HG02588 (cell line): ENCODE results near the gene PSTK.
A peak's percentile ranks its signal among the peaks of the same experiment; 100 is the strongest.

Source experiments
- ATAC-seq: cut with Tn5 transposase; IDR thresholded peaks from one replicate; pipeline ENCODE4 v1.9.1; 2021; ENCODE audit warnings: mild to moderate bottlenecking, moderate library complexity; ENCODE audit not compliant: unreplicated experiment

PSTK gene

GRCh38 chr10:122992031-122992585, 11.9 kb downstream of the PSTK start:
- ATAC-seq: no peak

DNA sequence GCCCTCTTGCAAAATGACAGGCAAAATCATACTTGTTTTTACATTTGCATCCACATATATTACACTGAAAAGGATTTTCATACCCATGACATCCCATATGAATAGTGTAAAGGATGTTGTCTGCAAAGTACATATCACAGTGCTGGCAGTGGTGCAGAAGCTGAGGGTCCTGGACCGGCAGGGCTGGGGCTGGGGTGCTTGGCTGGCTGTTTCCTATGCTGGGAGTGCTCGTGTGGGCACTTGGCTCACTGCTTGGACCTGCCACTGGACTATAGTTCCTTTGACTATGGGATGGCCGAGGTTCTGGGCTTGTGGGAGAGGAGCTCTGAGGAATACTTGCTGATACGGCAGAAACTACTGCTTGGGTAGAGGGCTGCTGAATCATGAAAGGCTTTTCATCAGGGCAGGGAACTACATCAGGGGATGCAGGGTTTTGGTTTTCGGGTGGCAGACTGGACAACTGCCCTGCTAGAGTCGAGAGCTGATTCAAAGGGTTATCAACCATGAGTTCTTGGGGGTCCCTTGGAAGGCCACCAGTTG, 13.7 kb downstream of the PSTK start:
- no peak for ATAC-seq

DNA sequence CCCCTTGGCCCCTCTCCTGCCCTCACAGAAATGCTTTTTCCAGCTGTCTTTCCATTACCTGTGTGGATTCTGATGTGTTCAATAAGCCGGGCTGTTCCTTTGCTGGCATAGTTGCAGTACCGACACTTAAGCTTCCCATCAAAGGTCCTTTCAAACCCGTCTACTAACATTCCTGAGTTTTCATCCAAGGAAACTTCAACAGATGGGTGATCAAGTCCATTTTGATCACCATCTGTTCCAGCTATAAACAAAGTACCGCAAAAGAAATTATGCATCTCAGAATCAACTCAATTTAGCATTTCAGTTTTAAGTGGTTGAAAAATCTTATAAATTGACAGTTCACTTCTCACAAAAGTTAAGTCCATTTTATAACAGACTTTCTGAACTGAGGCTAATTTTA, 15.7 kb downstream of the PSTK start:
- ATAC-seq: no peak

DNA sequence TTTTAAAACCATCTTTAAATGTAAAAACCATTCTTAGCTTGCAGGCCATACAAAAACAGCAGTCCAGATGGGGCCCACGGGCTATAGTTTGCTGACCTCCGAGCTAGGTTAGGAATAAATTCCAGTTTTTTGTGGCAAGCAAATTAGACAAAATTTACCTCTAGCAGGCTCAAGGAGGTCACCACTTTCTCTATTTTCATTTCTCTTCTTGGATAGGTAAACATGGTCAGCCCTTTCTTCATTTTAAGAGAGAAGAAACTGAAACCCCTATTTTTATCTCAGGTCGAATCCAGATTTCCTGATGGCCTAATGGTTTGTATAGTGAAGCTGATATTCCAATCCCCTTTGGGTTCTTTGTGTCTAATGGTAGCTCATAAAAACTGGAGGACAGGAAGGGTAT, 17.7 kb downstream of the PSTK start:
- ATAC-seq: no peak

DNA sequence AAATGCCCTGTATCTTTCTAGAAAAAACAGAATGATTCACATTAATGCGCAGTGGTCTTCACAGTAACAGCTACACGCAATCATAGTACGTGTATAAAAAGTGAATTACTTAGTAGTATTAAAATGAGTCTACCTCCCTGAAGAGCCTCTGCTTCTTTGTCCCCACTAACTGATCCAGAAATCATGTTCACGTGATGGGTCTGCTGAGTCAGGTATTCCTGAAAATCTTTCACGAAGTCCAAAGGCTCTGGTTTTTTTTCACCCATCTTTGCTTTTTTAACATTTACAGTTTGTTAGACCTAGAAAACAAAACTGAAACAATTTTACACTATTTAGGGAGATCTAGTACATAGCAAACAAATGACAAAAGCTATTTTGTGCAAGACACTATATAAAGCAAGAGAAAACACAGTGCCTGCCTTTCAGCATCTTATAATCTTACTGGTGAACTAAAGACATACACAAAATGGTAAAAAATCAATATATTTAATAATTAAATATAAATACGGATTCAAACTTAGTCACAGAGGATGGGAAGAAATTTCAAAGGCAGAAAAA, 18.2 kb downstream of the PSTK start:
- ATAC-seq: no peak

- no peak for ATAC-seq
Measured at GRCh38 chr10:122998934-122999333, 18.7 kb downstream of the PSTK start.

DNA sequence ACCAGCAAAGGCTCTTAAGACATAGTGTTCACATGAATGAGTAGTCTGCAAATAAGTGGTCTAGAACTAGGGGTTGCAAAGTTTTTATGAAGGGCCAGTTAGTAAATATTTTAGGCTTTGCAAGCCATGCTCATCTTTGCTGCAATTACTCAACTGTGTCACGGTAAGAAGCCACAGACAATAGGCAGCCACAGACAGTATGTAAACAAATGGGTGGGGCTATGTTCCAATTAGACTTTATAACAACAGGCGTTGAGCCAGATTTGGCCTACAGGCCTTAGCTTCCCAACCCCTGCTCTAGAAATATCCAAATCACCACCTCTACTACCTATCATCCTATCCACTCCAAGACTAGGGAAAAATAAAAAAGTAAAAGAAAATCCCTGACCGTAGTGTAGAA, 19.1 kb downstream of the PSTK start:
- no peak for ATAC-seq

DNA sequence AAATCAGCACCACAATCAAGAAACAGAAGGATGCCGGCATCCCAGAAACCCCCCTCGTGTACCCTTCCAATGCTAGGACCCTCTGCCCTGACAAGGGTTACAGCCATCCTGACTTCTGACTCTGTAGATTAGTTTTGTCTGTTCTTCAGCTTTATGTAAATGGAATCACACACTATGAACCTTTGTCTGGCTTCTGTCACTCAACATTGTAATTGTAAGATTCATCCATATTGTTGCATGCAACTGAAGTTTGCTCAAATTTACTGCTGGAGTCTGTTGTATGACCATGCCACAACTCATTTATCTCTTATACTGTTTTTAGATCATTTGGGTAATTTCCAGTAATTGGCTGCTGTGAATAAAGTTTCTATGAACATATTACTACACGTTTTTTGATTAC, 20.0 kb downstream of the PSTK start:
- ATAC-seq: no peak

GRCh38 chr10:123001370-123001769, 21.2 kb downstream of the PSTK start:
- ATAC-seq: no peak

DNA sequence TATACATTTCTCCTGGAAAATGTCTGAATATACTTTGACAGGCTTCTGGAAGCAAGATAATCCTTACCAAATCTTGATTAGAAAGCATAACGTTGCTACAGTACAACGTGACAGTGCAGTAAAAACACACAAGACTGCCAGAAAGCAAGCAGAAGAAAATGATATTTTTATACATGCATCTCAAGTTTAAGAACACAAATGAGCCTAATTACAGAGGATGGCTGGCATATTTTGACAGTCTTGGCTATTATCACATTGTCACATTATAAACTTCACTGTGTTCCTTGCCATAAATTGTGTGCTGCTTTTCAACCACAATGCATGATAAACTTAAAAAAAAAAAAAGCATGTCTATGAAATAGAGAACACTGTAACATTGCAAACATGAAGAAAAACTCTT, 24.1 kb downstream of the PSTK start:
- ATAC-seq: no peak

- ATAC-seq: no peak
Measured at GRCh38 chr10:123007558-123008354, 27.6 kb downstream of the PSTK start.

DNA sequence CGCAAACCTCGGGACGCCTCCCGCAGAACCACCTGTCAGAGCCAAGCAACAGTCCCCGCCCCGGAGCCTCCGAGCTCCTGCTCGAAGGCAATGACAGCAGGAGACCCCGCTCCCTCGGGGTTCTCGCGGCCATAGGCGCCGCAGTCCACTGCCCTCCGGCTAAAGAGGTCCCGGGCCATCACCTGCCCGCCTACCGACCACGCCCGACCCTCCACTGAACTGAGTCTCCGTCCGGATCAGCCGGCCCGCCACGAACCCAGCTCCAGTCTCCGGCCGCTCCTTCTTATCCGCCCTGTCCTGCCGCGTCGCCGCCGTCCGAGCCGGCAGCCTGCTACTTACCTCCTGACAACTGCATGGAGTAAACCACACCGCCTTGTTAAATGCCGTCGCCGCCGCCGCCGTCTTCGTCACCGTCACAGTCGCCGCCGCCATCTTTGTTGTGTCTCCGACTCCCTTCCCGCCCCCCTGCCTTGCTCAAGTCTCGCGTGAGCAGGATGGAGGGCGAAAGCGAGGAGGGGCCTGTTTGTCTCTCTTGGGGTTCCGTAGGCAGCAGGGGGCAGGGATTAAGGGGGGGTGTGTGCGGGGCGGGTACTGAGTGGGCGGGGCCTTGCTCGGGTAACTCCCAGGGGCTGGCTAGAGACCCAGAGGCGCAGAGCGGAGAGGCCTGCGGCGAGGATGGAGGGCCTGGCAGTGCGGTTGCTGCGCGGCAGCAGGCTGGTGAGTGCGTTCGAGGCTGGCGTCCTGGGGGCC, 28.3 kb downstream of the PSTK start, which contains the start of the genes ACADSB and IKZF5:
ACADSB (plus strand) TSS at position 652 of the 750 bp plus-strand sequence; CDS start at position 676, 24 bp downstream.
IKZF5 (minus strand) TSS at position 441 of the 750 bp plus-strand sequence. CDS start 10,170 bp downstream, outside the sequence.
- ATAC-seq: peak; percentile 90

DNA sequence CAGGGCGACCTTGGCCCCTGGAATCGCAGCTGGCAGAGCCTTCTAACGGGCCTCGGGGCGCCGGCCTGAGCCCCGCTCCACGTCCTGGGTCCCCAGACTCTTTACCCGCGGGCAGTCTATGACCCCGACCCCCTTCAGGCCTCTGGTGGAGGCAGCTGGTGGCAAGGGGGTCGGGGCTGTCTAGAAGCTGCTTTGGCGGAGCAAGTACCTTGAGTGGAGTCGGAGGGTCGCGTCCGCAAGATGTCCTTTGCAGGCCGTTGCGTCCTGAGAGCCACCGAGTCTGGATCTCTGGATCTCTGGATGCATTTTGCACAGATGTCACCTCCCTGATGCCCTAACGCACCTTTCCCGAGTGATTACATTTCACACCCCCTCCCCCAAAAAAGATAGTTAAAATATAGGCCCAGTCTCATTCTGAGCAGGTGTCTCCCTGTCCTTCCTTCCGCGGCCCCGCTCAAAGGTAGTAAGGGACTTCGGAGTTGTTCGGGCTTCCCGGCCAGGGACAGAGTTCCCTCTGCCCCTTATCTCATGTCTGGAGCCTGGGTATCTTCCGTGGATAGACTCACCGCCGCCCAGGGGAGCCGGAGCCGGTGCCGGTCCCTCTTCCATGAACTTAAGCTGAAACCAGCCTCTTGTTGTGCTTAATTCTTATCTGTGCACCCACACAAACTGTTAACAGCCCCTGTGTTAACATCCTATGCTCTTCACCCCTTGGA, 29.1 kb downstream of the PSTK start:
- no peak for ATAC-seq

DNA sequence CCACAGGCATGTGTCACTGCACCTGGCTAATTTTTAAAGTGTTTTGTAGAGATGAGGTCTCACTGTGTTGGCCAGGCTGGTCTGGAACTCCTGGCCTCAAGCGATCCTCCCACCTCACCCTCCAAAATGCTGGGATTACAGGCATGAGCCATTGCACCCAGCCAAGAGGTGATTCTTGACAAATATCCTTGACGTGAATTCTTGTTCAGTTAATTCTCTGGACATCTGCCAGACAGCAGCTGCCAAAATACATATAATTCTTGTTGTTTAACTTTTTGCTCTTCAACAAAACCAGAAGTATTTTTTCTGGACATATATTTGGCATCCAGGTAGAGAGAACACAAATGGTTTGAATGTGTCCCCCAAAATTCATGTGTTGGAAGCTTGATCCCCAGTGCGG, 31.8 kb downstream of the PSTK start:
- no peak for ATAC-seq

- no peak for ATAC-seq
Measured at GRCh38 chr10:123013456-123014419, 33.5 kb downstream of the PSTK start.

DNA sequence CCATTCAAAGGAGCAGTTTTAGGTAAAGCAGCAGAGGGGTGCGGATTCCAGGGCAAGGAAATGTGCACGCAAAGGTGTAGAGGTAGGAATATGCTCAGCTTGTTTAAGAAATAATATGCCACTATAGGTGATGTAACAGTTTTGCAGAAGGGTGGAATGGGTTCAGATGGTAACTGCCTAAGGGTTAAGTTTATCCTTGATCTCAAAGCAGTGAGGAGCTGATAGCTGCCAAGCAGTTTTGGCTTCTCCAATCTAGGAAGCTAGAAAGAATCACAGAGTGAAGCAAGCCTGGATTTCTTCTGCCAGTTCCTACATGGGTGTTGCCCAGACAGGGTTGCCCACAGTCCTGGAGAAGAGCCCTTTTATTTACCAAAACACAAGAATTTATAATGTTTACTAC, 34.6 kb downstream of the PSTK start:
- no peak for ATAC-seq

GRCh38 chr10:123016228-123016627, 36.0 kb downstream of the PSTK start:
- ATAC-seq: no peak

GRCh38 chr10:123017421-123018165, 37.4 kb downstream of the PSTK start:
- no peak for ATAC-seq

- ATAC-seq: no peak
Measured at GRCh38 chr10:123018531-123018930, 38.3 kb downstream of the PSTK start.
